SU-DHL-6 (cell line): Measurements from ENCODE around the gene IGSF3.
"Not testable (repeated sequence)": the region's sequence is repeated elsewhere in the genome, so short reads cannot be mapped to it uniquely, and the experiment has no call there.

Experiments
- H2AFZ ChIP-seq: fragments of 200-600 bp; sonication (generic); 2 replicates; pipeline ENCODE4 v1.6.1; 2014; ENCODE audit warnings: low read depth, mild to moderate bottlenecking, moderate library complexity, mixed read lengths, antibody characterized with exemption, low read length; ENCODE audit not compliant: severe bottlenecking
- H3F3A ChIP-seq: fragments of 200-600 bp; shearing (Covaris generic); 2 replicates; pipeline ENCODE4 v1.6.0; 2016; ENCODE audit warnings: antibody characterized with exemption, mild to moderate bottlenecking; ENCODE audit not compliant: insufficient read depth
- H3K27ac ChIP-seq: fragments of 200-600 bp; sonication (generic); 2 replicates; pipeline ENCODE4 v1.5.1; 2016; ENCODE audit warnings: low read depth, mild to moderate bottlenecking, low read length, moderate library complexity, mixed read lengths
- H3K27me3 ChIP-seq: fragments of 200-600 bp; sonication (generic), shearing (Covaris generic); 2 replicates; pipeline ENCODE4 v1.6.0; 2014; ENCODE audit warnings: mild to moderate bottlenecking, low read length
- H3K36me3 ChIP-seq: fragments of 200-600 bp; sonication (generic); 2 replicates; pipeline ENCODE4 v1.6.1; 2014; ENCODE audit warnings: mild to moderate bottlenecking, low read length, mixed read lengths
- H3K4me2 ChIP-seq: fragments of 300-600, 200-600 bp; shearing (Covaris generic), sonication (generic); 2 replicates; pipeline ENCODE4 v1.6.0; 2014; ENCODE audit warnings: low read length, low read depth, mild to moderate bottlenecking; ENCODE audit not compliant: poor library complexity, severe bottlenecking
- H3K4me3 ChIP-seq: fragments of 200-600 bp; sonication (generic); 2 replicates; pipeline ENCODE4 v1.5.1; 2014; ENCODE audit warnings: antibody characterized with exemption, low read length, mild to moderate bottlenecking, mixed read lengths; ENCODE audit not compliant: insufficient read depth, poor library complexity, severe bottlenecking
- H3K79me2 ChIP-seq: fragments of 200-600 bp; sonication (generic); 2 replicates; pipeline ENCODE4 v1.6.1; 2014; ENCODE audit warnings: mild to moderate bottlenecking, low read length, moderate library complexity; ENCODE audit not compliant: insufficient read depth
- H3K9ac ChIP-seq: fragments of 200-600 bp; sonication (generic); 2 replicates; pipeline ENCODE4 v1.7.0; 2014; ENCODE audit warnings: mild to moderate bottlenecking, low read length
- H3K9me2 ChIP-seq: fragments of 200-600 bp; sonication (generic); replicated peaks from 2 replicates; pipeline ENCODE4 v1.6.1; 2014; ENCODE audit warnings: low read length; ENCODE audit not compliant: insufficient read depth
- H3K9me3 ChIP-seq: fragments of 200-600 bp; sonication (generic); 2 replicates; pipeline ENCODE4 v1.6.1; 2014; ENCODE audit warnings: low read length, mixed read lengths; ENCODE audit not compliant: insufficient read depth
- H4K20me1 ChIP-seq: fragments of 200-600 bp; sonication (generic); 2 replicates; pipeline ENCODE4 v1.6.1; 2014; ENCODE audit warnings: low read depth, mild to moderate bottlenecking, antibody characterized with exemption, low read length, moderate library complexity, mixed read lengths

The IGSF3 gene

GRCh38 chr1:116645802-116646672 lies 21.5 kb downstream of the IGSF3 start:
- H4K20me1 ChIP-seq, H3K9me2 ChIP-seq, H3K9ac ChIP-seq, H3K36me3 ChIP-seq, H3K27ac ChIP-seq, H3K27me3 ChIP-seq, H3K4me3 ChIP-seq, H3F3A ChIP-seq, H2AFZ ChIP-seq, H3K79me2 ChIP-seq, H3K9me3 ChIP-seq, H3K4me2 ChIP-seq: not testable (repeated sequence)

GRCh38 chr1:116644993-116645392 lies 22.5 kb downstream of the IGSF3 start:
- not testable (repeated sequence) for H3K4me3 ChIP-seq, H3K27ac ChIP-seq, H3K9me3 ChIP-seq, H4K20me1 ChIP-seq, H3F3A ChIP-seq, H3K9me2 ChIP-seq, H3K4me2 ChIP-seq, H3K79me2 ChIP-seq, H2AFZ ChIP-seq, H3K9ac ChIP-seq, H3K27me3 ChIP-seq, H3K36me3 ChIP-seq

- not testable (repeated sequence) for H3K9me2 ChIP-seq, H3K79me2 ChIP-seq, H3K4me2 ChIP-seq, H3K9ac ChIP-seq, H3F3A ChIP-seq, H4K20me1 ChIP-seq, H2AFZ ChIP-seq, H3K27ac ChIP-seq, H3K27me3 ChIP-seq, H3K36me3 ChIP-seq, H3K4me3 ChIP-seq, H3K9me3 ChIP-seq
Observed at GRCh38 chr1:116644096-116644495, 23.4 kb downstream of the IGSF3 start.

GRCh38 chr1:116643281-116643751 lies 24.2 kb downstream of the IGSF3 start:
- H3K9me2 ChIP-seq, H3K27ac ChIP-seq, H3K4me3 ChIP-seq, H2AFZ ChIP-seq, H3K27me3 ChIP-seq, H3K36me3 ChIP-seq, H4K20me1 ChIP-seq, H3K4me2 ChIP-seq, H3K9ac ChIP-seq, H3K9me3 ChIP-seq, H3F3A ChIP-seq, H3K79me2 ChIP-seq: not testable (repeated sequence)

GRCh38 chr1:116642311-116643280 lies 24.9 kb downstream of the IGSF3 start:
- H3K36me3 ChIP-seq, H2AFZ ChIP-seq, H3K4me2 ChIP-seq, H3K9me2 ChIP-seq, H3K4me3 ChIP-seq, H3K27me3 ChIP-seq, H3K9me3 ChIP-seq, H3F3A ChIP-seq, H4K20me1 ChIP-seq, H3K27ac ChIP-seq, H3K79me2 ChIP-seq, H3K9ac ChIP-seq: not testable (repeated sequence)

GRCh38 chr1:116637583-116637982 lies 29.9 kb downstream of the IGSF3 start:
- not testable (repeated sequence) for H3K27me3 ChIP-seq, H3K79me2 ChIP-seq

GRCh38 chr1:116636584-116636983 lies 30.9 kb downstream of the IGSF3 start:
- H3F3A ChIP-seq, H3K27ac ChIP-seq, H3K9ac ChIP-seq, H3K9me3 ChIP-seq, H3K4me3 ChIP-seq, H3K27me3 ChIP-seq, H3K9me2 ChIP-seq, H3K79me2 ChIP-seq, H4K20me1 ChIP-seq, H2AFZ ChIP-seq, H3K4me2 ChIP-seq, H3K36me3 ChIP-seq: not testable (repeated sequence)

More at GRCh38 chr1:116637583-116637982, 29.9 kb downstream of the IGSF3 start:
- not testable (repeated sequence) for H3F3A ChIP-seq, H3K36me3 ChIP-seq, H3K9me2 ChIP-seq, H3K4me3 ChIP-seq, H3K9me3 ChIP-seq, H3K27ac ChIP-seq, H4K20me1 ChIP-seq, H3K4me2 ChIP-seq, H3K9ac ChIP-seq, H2AFZ ChIP-seq
